Cerebellar nuclear complex (tissue), 1 donor: Measurements from ENCODE around the gene TMEM270.
"Not testable (repeated sequence)": the region's sequence is repeated elsewhere in the genome, so short reads cannot be mapped to it uniquely, and the experiment has no call there.

Source experiments
- DNase-seq, 2 experiments: peaks; one replicate each; lab custom pipeline; 2025; lab: John Stamatoyannopoulos, UW

TMEM270 gene

GRCh38 chr7:73858807-73859206, 2.2 kb upstream of the TMEM270 start:
- DNase-seq, result no peak

GRCh38 chr7:73861305-73861704, 346 bp downstream of the TMEM270 start:
- DNase-seq, result no peak

- no peak for DNase-seq
These were observed 4.2 kb downstream of the TMEM270 start for GRCh38 chr7:73864981-73865711.

GRCh38 chr7:73865738-73866445, 4.9 kb downstream of the TMEM270 start:
- no peak for DNase-seq

- no peak for DNase-seq
These were observed 5.4 kb downstream of the TMEM270 start for GRCh38 chr7:73866446-73866767.

GRCh38 chr7:73869011-73869798, 8.2 kb downstream of the TMEM270 start:
- no peak for DNase-seq

- DNase-seq, result no peak
These were observed 9.1 kb downstream of the TMEM270 start for GRCh38 chr7:73870041-73870492.

- no peak for DNase-seq
These were observed 10.4 kb downstream of the TMEM270 start for GRCh38 chr7:73871163-73872011.

- DNase-seq, result no peak
These were observed 11.3 kb downstream of the TMEM270 start for GRCh38 chr7:73872056-73872908.

- DNase-seq, result no peak
These were observed 15.4 kb downstream of the TMEM270 start for GRCh38 chr7:73876361-73876760.

GRCh38 chr7:73876973-73877372, 16.0 kb downstream of the TMEM270 start:
- DNase-seq, result no peak

- DNase-seq, result no peak
These were observed 19.2 kb downstream of the TMEM270 start for GRCh38 chr7:73879977-73880681.

- no peak for DNase-seq
These were observed 19.9 kb downstream of the TMEM270 start for GRCh38 chr7:73880755-73881328.

GRCh38 chr7:73881352-73882046, 20.5 kb downstream of the TMEM270 start:
- DNase-seq, result no peak

- DNase-seq, result no peak
These were observed 21.1 kb downstream of the TMEM270 start for GRCh38 chr7:73882047-73882402.

- DNase-seq, result not testable (repeated sequence)
These were observed 24.0 kb downstream of the TMEM270 start for GRCh38 chr7:73884867-73885422.

- DNase-seq, result no peak
These were observed 24.5 kb downstream of the TMEM270 start for GRCh38 chr7:73885433-73885974.

GRCh38 chr7:73885975-73886798, 25.2 kb downstream of the TMEM270 start:
- no peak for DNase-seq
